ENCODE measurements around the gene WIPF1.
A peak's percentile ranks its signal among the peaks of the same experiment; 100 is the strongest.

The WIPF1 gene

DNA sequence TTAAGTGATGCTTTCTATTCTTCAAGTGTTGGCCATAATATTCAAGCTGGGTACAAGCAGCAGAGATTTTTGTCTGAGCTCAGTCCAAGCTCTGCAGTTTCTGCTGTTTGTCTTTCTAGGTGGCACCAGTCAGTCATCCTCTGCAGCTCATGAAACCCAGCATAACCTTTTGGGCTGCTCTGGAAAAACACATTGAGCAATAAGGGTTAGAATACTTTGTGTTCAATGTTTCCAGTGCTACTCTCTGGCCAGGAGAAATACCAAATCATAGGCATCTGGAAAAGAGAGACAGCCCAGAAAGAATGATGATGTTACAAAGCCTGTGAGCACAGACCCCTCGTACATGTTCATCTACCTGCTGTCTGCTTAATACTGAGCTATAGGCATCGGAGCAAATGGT lies 19.5 kb upstream of the WIPF1 start:
- no CpG with 5 or more reads among the region's 2 CpGs for WGBS (ENCODE audit: extremely low coverage, insufficient coverage, low lambda C conversion rate)
- H3K56ac ChIP-seq (ENCODE audit: low read length): no peak overlapping the region

GRCh38 chr2:174615871-174616436 lies 18.4 kb upstream of the WIPF1 start:
- Histone ChIP-seq H3K79me2 (ENCODE audit: control insufficient read depth, insufficient read depth, low read length) (no peaks in the 10 kb centered on the region), H3K79me1 (ENCODE audit: low read length) (no peaks in the 10 kb centered on the region), H3K27me3 (ENCODE audit: insufficient read depth, low read length, poor library complexity) (no peaks in the 10 kb centered on the region), H2BK5ac (ENCODE audit: low read length) (no peak overlapping the region), H3K36me3 (ENCODE audit: control insufficient read depth, insufficient read depth, low read length) (no peaks in the 10 kb centered on the region), H3K4me2 (ENCODE audit: low read length) (no peak overlapping the region), H2AK5ac (ENCODE audit: low read length) (no peak overlapping the region), H3K4ac (ENCODE audit: low read depth, low read length) (no peak overlapping the region), H3K27ac (ENCODE audit: low read depth, low read length) (no peak overlapping the region), H3K56ac (ENCODE audit: low read length) (no peak overlapping the region), H2BK15ac (replicated peaks; ENCODE audit: low read depth) (no peak overlapping the region), H3K23ac (ENCODE audit: low read length) (no peak overlapping the region), H4K5ac (ENCODE audit: low read length) (no peak overlapping the region), H3K18ac (ENCODE audit: low read length) (no peak overlapping the region), H3K9ac (ENCODE audit: low read length) (no peak overlapping the region), H4K8ac (ENCODE audit: low read depth, low read length) (no peak overlapping the region), H2BK120ac (ENCODE audit: low read depth, low read length) (no peak overlapping the region), H3K4me1 (ENCODE audit: control insufficient read depth, low read depth, low read length) (no peaks in the 10 kb centered on the region), H3K4me3 (ENCODE audit: low read length) (no peak overlapping the region)
- no peak for DNase-seq
- no CpG with 5 or more reads among the region's 4 CpGs for WGBS (ENCODE audit: extremely low coverage, insufficient coverage, low lambda C conversion rate)

More for the DNA sequence above, 19.5 kb upstream of the WIPF1 start:
- H3K18ac ChIP-seq (ENCODE audit: low read length): no peak overlapping the region
- no peak overlapping the region for H3K27ac ChIP-seq (ENCODE audit: low read depth, low read length)
- H4K8ac ChIP-seq (ENCODE audit: low read depth, low read length): no peak overlapping the region
- no peak overlapping the region for H2BK5ac ChIP-seq (ENCODE audit: low read length)
- no peaks in the 10 kb centered on the region for H3K79me1 ChIP-seq (ENCODE audit: low read length)
- no peaks in the 10 kb centered on the region for H3K36me3 ChIP-seq (ENCODE audit: control insufficient read depth, insufficient read depth, low read length)
- H2BK120ac ChIP-seq (ENCODE audit: low read depth, low read length): no peak overlapping the region
- no peak overlapping the region for H4K5ac ChIP-seq (ENCODE audit: low read length)
- no peak overlapping the region for H2AK5ac ChIP-seq (ENCODE audit: low read length)
- H3K9ac ChIP-seq (ENCODE audit: low read length): no peak overlapping the region
- no peaks in the 10 kb centered on the region for H3K4me1 ChIP-seq (ENCODE audit: control insufficient read depth, low read depth, low read length)
- DNase-seq: no peak
- H3K23ac ChIP-seq (ENCODE audit: low read length): no peak overlapping the region
- no peak overlapping the region for H3K4me2 ChIP-seq (ENCODE audit: low read length)
- no peak overlapping the region for H2BK15ac ChIP-seq (replicated peaks; ENCODE audit: low read depth)
- H3K4me3 ChIP-seq (ENCODE audit: low read length): no peak overlapping the region
- H3K79me2 ChIP-seq (ENCODE audit: control insufficient read depth, insufficient read depth, low read length): no peaks in the 10 kb centered on the region
- H3K4ac ChIP-seq (ENCODE audit: low read depth, low read length): no peak overlapping the region
- H3K27me3 ChIP-seq (ENCODE audit: insufficient read depth, low read length, poor library complexity): no peaks in the 10 kb centered on the region

DNA sequence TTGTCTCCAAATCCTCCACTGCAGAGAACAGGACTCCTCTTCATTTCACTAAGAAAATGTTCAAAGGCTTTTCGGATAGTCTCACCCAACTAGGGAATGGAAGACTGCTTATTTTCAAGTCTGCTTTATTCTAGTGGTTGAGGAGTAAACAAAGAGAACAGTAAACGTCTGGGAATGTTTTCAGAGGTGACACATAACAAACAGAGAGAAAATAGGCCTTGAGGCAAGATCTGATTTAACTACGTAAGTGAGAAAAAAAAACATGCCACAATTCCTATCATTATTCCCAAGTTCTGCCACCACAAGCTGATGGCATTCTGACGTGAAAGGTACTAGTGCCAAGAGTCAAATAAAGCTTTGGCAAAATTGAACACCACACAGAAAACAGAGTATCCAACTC lies 16.7 kb upstream of the WIPF1 start:
- H3K27ac ChIP-seq (ENCODE audit: low read depth, low read length): no peak overlapping the region
- no peak overlapping the region for H3K4me3 ChIP-seq (ENCODE audit: low read length)
- H3K4me2 ChIP-seq (ENCODE audit: low read length): no peak overlapping the region
- H3K4ac ChIP-seq (ENCODE audit: low read depth, low read length): no peak overlapping the region
- DNase-seq: peak; percentile 79
- no peak overlapping the region for H3K56ac ChIP-seq (ENCODE audit: low read length)
- WGBS (ENCODE audit: extremely low coverage, insufficient coverage, low lambda C conversion rate): no CpG with 5 or more reads among the region's 4 CpGs
- no peak overlapping the region for H3K9ac ChIP-seq (ENCODE audit: low read length)
- H3K36me3 ChIP-seq (ENCODE audit: control insufficient read depth, insufficient read depth, low read length): no peaks in the 10 kb centered on the region
- H4K5ac ChIP-seq (ENCODE audit: low read length): no peak overlapping the region
- no peaks in the 10 kb centered on the region for H3K79me2 ChIP-seq (ENCODE audit: control insufficient read depth, insufficient read depth, low read length)
- no peak overlapping the region for H2BK120ac ChIP-seq (ENCODE audit: low read depth, low read length)
- H2BK5ac ChIP-seq (ENCODE audit: low read length): no peak overlapping the region
- H2AK5ac ChIP-seq (ENCODE audit: low read length): no peak overlapping the region
- no peaks in the 10 kb centered on the region for H3K27me3 ChIP-seq (ENCODE audit: insufficient read depth, low read length, poor library complexity)
- no peak overlapping the region for H3K23ac ChIP-seq (ENCODE audit: low read length)
- no peaks in the 10 kb centered on the region for H3K79me1 ChIP-seq (ENCODE audit: low read length)
- no peak overlapping the region for H4K8ac ChIP-seq (ENCODE audit: low read depth, low read length)
- no peak overlapping the region for H2BK15ac ChIP-seq (replicated peaks; ENCODE audit: low read depth)
- no peaks in the 10 kb centered on the region for H3K4me1 ChIP-seq (ENCODE audit: control insufficient read depth, low read depth, low read length)
- H3K18ac ChIP-seq (ENCODE audit: low read length): no peak overlapping the region

DNA sequence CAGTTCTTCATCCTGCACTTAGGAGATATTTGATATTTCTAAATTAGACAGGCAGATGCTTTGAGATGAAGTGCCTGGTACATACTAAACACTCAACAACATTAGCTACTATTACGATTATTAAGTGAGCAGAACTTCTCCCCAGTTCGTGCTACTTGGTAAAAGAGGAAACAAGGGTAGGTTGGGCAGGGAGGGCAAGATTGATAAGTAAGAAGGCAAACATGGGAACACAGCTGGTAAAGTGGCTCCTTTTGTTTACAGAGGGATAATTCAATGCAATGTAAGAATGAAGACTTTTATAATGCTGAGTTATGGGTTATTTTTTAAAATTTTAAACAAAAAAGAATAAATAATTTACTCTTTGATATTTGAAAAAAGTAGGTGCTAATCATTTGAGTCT lies 15.9 kb upstream of the WIPF1 start:
- H3K56ac ChIP-seq (ENCODE audit: low read length): no peak overlapping the region
- H3K79me1 ChIP-seq (ENCODE audit: low read length): no peaks in the 10 kb centered on the region
- no peaks in the 10 kb centered on the region for H3K27me3 ChIP-seq (ENCODE audit: insufficient read depth, low read length, poor library complexity)
- no peak overlapping the region for H3K18ac ChIP-seq (ENCODE audit: low read length)
- H3K4me3 ChIP-seq (ENCODE audit: low read length): no peak overlapping the region
- no peak overlapping the region for H3K9ac ChIP-seq (ENCODE audit: low read length)
- no peak overlapping the region for H2BK120ac ChIP-seq (ENCODE audit: low read depth, low read length)
- H3K23ac ChIP-seq (ENCODE audit: low read length): no peak overlapping the region
- H3K79me2 ChIP-seq (ENCODE audit: control insufficient read depth, insufficient read depth, low read length): no peaks in the 10 kb centered on the region
- no peak overlapping the region for H3K4ac ChIP-seq (ENCODE audit: low read depth, low read length)
- no peak overlapping the region for H4K5ac ChIP-seq (ENCODE audit: low read length)
- no peak overlapping the region for H2BK5ac ChIP-seq (ENCODE audit: low read length)
- no peak overlapping the region for H3K27ac ChIP-seq (ENCODE audit: low read depth, low read length)
- no peak for DNase-seq
- H2AK5ac ChIP-seq (ENCODE audit: low read length): no peak overlapping the region
- H3K4me2 ChIP-seq (ENCODE audit: low read length): no peak overlapping the region
- H2BK15ac ChIP-seq (replicated peaks; ENCODE audit: low read depth): no peak overlapping the region
- WGBS (ENCODE audit: extremely low coverage, insufficient coverage, low lambda C conversion rate): no CpG with 5 or more reads among the region's 2 CpGs
- H4K8ac ChIP-seq (ENCODE audit: low read depth, low read length): no peak overlapping the region
- no peaks in the 10 kb centered on the region for H3K36me3 ChIP-seq (ENCODE audit: control insufficient read depth, insufficient read depth, low read length)
- no peaks in the 10 kb centered on the region for H3K4me1 ChIP-seq (ENCODE audit: control insufficient read depth, low read depth, low read length)

DNA sequence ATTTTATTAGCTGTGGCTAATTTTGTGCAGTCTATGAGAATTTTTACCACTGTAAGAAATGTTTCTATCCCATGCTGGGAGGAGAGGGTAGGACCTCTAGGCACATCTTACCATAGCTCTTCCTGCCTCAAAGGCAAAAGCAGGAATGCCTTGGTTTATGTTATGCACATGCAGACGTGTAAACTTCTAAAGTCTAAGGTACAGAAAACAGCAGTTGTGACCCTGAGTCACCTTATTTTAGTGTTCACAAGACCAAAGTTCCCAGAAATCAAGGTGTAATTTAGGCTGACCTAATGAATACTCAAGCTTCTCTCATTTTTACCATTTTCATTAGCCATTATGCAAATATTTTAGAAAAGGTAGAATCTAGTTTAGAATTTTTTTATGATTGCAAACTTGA lies 15.4 kb upstream of the WIPF1 start:
- Histone ChIP-seq H2AK5ac (ENCODE audit: low read length) (no peak overlapping the region), H3K36me3 (ENCODE audit: control insufficient read depth, insufficient read depth, low read length) (no peaks in the 10 kb centered on the region), H3K79me2 (ENCODE audit: control insufficient read depth, insufficient read depth, low read length) (no peaks in the 10 kb centered on the region), H2BK15ac (replicated peaks; ENCODE audit: low read depth) (no peak overlapping the region), H3K23ac (ENCODE audit: low read length) (no peak overlapping the region), H3K27me3 (ENCODE audit: insufficient read depth, low read length, poor library complexity) (no peaks in the 10 kb centered on the region), H4K5ac (ENCODE audit: low read length) (no peak overlapping the region), H2BK5ac (ENCODE audit: low read length) (no peak overlapping the region), H2BK120ac (ENCODE audit: low read depth, low read length) (no peak overlapping the region), H3K4ac (ENCODE audit: low read depth, low read length) (no peak overlapping the region), H3K4me3 (ENCODE audit: low read length) (no peak overlapping the region), H3K4me1 (ENCODE audit: control insufficient read depth, low read depth, low read length) (no peaks in the 10 kb centered on the region), H3K79me1 (ENCODE audit: low read length) (no peaks in the 10 kb centered on the region), H3K4me2 (ENCODE audit: low read length) (no peak overlapping the region), H4K8ac (ENCODE audit: low read depth, low read length) (no peak overlapping the region), H3K9ac (ENCODE audit: low read length) (no peak overlapping the region), H3K18ac (ENCODE audit: low read length) (no peak overlapping the region), H3K27ac (ENCODE audit: low read depth, low read length) (no peak overlapping the region), H3K56ac (ENCODE audit: low read length) (no peak overlapping the region)
- WGBS (ENCODE audit: extremely low coverage, insufficient coverage, low lambda C conversion rate): no CpG with 5 or more reads among the region's 1 CpG
- no peak for DNase-seq

DNA sequence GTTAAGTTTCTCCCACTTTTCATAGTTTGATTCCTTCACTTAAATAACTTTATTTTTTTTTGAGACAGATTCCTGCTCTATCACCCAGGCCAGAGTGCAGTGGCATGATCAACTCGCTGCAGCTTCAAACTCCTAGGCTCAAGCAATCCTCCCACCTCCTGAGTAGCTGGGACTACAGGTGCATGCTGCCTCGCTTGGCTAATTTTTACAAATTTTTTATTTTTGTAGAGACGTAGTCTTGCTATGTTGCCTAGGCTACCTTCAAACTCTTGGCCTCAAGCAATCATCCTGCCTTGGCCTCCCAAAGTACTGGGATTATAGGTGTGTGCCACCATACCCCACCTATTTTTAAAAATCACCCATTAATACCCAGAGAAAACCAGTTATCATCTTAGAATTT lies 14.2 kb upstream of the WIPF1 start:
- Histone ChIP-seq H4K5ac (ENCODE audit: low read length) (no peak overlapping the region), H3K56ac (ENCODE audit: low read length) (no peak overlapping the region), H2BK5ac (ENCODE audit: low read length) (no peak overlapping the region), H2BK15ac (replicated peaks; ENCODE audit: low read depth) (no peak overlapping the region), H3K18ac (ENCODE audit: low read length) (no peak overlapping the region), H3K4ac (ENCODE audit: low read depth, low read length) (no peak overlapping the region), H3K79me1 (ENCODE audit: low read length) (no peaks in the 10 kb centered on the region), H3K36me3 (ENCODE audit: control insufficient read depth, insufficient read depth, low read length) (no peaks in the 10 kb centered on the region), H3K9ac (ENCODE audit: low read length) (no peak overlapping the region), H2BK120ac (ENCODE audit: low read depth, low read length) (no peak overlapping the region), H3K79me2 (ENCODE audit: control insufficient read depth, insufficient read depth, low read length) (no peaks in the 10 kb centered on the region), H3K23ac (ENCODE audit: low read length) (no peak overlapping the region), H3K4me3 (ENCODE audit: low read length) (no peak overlapping the region), H2AK5ac (ENCODE audit: low read length) (no peak overlapping the region), H3K27ac (ENCODE audit: low read depth, low read length) (no peak overlapping the region), H4K8ac (ENCODE audit: low read depth, low read length) (no peak overlapping the region), H3K4me1 (ENCODE audit: control insufficient read depth, low read depth, low read length) (no peaks in the 10 kb centered on the region), H3K4me2 (ENCODE audit: low read length) (no peak overlapping the region), H3K27me3 (ENCODE audit: insufficient read depth, low read length, poor library complexity) (no peaks in the 10 kb centered on the region)
- no peak for DNase-seq
- no CpG with 5 or more reads among the region's 3 CpGs for WGBS (ENCODE audit: extremely low coverage, insufficient coverage, low lambda C conversion rate)

All from mesendoderm (in vitro differentiated cells).